PFSK-1 (cell line): ENCODE data around the gene MEGF6.

ENCODE experiments used
- FOXP2 ChIP-seq: optimal IDR thresholded peaks from 2 replicates; pipeline ENCODE3; 2011; ENCODE audit warnings: borderline replicate concordance, control low read depth, inconsistent platforms; ENCODE audit not compliant: insufficient read depth; ENCODE audit errors: extremely low read length, extremely low read depth
- POLR2AphosphoS5 ChIP-seq: IDR thresholded peaks from 2 replicates; pipeline ENCODE4 v1.6.1; 2012; ENCODE audit warnings: low read depth, mild to moderate bottlenecking, control low read depth, low read length, moderate library complexity
- SIN3A ChIP-seq: IDR thresholded peaks from 2 replicates; pipeline ENCODE4 v1.6.1; 2012; ENCODE audit warnings: mild to moderate bottlenecking, low read length, moderate library complexity, borderline replicate concordance; ENCODE audit not compliant: insufficient read depth
- TAF1 ChIP-seq: IDR thresholded peaks from 2 replicates; pipeline ENCODE4 v1.6.1; 2012; ENCODE audit warnings: low read length, control low read depth, borderline replicate concordance; ENCODE audit not compliant: insufficient read depth
- TF ChIP-seq, protein P1 (sequence below), 2 experiments: IDR thresholded peaks; 2 replicates each; pipeline versions ENCODE4 v1.6.1 to v1.8.0; 2011 to 2012; ENCODE audit warnings: low read depth in 2 of 2, low read length in 2 of 2, control low read depth in 1 of 2, inconsistent platforms in 1 of 2, mild to moderate bottlenecking in 1 of 2, moderate library complexity in 1 of 2; ENCODE audit not compliant: insufficient read depth in 1 of 2

MEGF6 gene

DNA sequence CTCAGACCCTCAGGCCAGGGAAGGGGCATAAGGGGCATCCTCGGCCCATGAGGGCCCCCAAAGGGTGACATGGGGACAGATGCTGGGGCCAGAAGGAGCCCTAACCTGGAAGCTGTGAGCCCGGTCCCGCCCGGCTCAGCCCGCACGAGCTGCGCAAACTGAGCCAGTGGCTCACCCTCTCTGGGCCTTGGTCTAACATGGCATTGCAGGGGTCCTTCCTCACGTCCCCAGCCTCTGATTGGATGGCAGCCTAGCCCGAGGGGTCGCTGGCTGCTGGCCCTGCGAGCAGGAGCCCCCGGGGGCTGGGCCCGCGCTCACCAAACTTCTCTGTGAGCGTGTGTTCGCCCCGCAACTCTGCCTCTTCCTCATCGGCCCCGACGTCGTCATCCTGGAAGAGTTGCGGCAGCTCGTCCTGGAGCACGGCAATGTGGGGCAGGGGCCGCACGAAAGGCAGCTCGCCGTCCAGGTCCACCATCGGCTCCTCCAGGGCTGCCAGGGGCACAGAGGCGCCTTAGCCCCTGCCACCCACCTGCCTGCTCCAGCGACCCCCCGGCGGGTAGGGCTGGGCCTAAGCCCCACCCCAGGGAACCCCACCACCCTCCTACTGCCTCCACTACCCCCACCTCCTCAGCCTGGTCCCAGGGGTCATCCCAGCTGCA, 102.4 kb downstream of the MEGF6 start:
- TF ChIP-seq SIN3A (no peak), POLR2AphosphoS5 (no peak), TAF1 (no peak), FOXP2 (no peak)
- TF ChIP-seq, protein P1, sequence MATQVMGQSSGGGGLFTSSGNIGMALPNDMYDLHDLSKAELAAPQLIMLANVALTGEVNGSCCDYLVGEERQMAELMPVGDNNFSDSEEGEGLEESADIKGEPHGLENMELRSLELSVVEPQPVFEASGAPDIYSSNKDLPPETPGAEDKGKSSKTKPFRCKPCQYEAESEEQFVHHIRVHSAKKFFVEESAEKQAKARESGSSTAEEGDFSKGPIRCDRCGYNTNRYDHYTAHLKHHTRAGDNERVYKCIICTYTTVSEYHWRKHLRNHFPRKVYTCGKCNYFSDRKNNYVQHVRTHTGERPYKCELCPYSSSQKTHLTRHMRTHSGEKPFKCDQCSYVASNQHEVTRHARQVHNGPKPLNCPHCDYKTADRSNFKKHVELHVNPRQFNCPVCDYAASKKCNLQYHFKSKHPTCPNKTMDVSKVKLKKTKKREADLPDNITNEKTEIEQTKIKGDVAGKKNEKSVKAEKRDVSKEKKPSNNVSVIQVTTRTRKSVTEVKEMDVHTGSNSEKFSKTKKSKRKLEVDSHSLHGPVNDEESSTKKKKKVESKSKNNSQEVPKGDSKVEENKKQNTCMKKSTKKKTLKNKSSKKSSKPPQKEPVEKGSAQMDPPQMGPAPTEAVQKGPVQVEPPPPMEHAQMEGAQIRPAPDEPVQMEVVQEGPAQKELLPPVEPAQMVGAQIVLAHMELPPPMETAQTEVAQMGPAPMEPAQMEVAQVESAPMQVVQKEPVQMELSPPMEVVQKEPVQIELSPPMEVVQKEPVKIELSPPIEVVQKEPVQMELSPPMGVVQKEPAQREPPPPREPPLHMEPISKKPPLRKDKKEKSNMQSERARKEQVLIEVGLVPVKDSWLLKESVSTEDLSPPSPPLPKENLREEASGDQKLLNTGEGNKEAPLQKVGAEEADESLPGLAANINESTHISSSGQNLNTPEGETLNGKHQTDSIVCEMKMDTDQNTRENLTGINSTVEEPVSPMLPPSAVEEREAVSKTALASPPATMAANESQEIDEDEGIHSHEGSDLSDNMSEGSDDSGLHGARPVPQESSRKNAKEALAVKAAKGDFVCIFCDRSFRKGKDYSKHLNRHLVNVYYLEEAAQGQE (IDR thresholded peaks at IDR 0.05; ENCODE audit: insufficient read depth in 1 of 2, low read depth in 2 of 2, low read length in 2 of 2): no peak

GRCh38 chr1:3507636-3508275, 103.6 kb downstream of the MEGF6 start:
- TF ChIP-seq FOXP2: no peak
- TF ChIP-seq POLR2AphosphoS5: no peak
- TF ChIP-seq SIN3A: no peak
- TF ChIP-seq TAF1: no peak
- TF ChIP-seq, protein P1 (IDR thresholded peaks at IDR 0.05; ENCODE audit: insufficient read depth in 1 of 2, low read depth in 2 of 2, low read length in 2 of 2): no peak

DNA sequence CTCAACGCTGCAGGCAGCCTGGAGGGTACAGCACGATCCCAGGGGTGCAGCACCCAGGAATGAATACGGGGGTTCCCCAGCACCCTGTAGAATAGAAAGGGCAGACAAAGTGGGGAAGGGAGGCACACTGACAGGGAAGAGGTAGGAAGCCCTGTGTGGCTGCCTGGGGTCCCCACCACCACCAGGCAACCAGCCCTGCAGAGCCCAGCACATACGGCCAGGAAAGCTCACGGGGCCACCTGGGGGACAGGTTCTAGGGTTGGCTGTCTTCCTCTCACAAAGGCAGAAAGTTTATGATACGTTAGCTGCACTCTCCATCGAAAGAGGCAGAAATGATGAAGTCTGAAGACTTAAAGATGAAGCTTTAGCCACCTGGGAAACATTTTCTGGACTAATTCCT, 104.4 kb downstream of the MEGF6 start:
- TF ChIP-seq TAF1 (no peak), POLR2AphosphoS5 (no peak), SIN3A (no peak), FOXP2 (no peak)
- TF ChIP-seq, protein P1 (IDR thresholded peaks at IDR 0.05; ENCODE audit: insufficient read depth in 1 of 2, low read depth in 2 of 2, low read length in 2 of 2): no peak

GRCh38 chr1:3506041-3506440, 105.3 kb downstream of the MEGF6 start:
- TF ChIP-seq, protein P1 (IDR thresholded peaks at IDR 0.05; ENCODE audit: insufficient read depth in 1 of 2, low read depth in 2 of 2, low read length in 2 of 2): no peak
- TF ChIP-seq POLR2AphosphoS5: no peak
- no peak for TF ChIP-seq TAF1
- TF ChIP-seq SIN3A: no peak
- no peak for TF ChIP-seq FOXP2
